HG02623 (cell line): ENCODE measurements around the gene FRAS1.
"Not testable (repeated sequence)": the region's sequence is repeated elsewhere in the genome, so short reads cannot be mapped to it uniquely, and the experiment has no call there.

ENCODE experiments used
- ATAC-seq: cut with Tn5 transposase; IDR thresholded peaks from one replicate; pipeline ENCODE4 v1.9.1; 2021; ENCODE audit warnings: moderate library complexity; ENCODE audit not compliant: unreplicated experiment

The FRAS1 gene

GRCh38 chr4:78320349-78320935 lies 263.3 kb downstream of the FRAS1 start:
- ATAC-seq: no peak

GRCh38 chr4:78322032-78322431 lies 264.9 kb downstream of the FRAS1 start:
- no peak for ATAC-seq

- ATAC-seq: no peak
Measured at GRCh38 chr4:78323439-78323838, 266.3 kb downstream of the FRAS1 start.

GRCh38 chr4:78324625-78325024 lies 267.5 kb downstream of the FRAS1 start:
- ATAC-seq: no peak

- ATAC-seq: no peak
Measured at GRCh38 chr4:78325271-78326157, 268.4 kb downstream of the FRAS1 start.

GRCh38 chr4:78328591-78328990 lies 271.5 kb downstream of the FRAS1 start:
- ATAC-seq: not testable (repeated sequence)

- ATAC-seq: no peak
Measured at GRCh38 chr4:78331186-78331585, 274.1 kb downstream of the FRAS1 start.

GRCh38 chr4:78331965-78332364 lies 274.8 kb downstream of the FRAS1 start:
- ATAC-seq: no peak

GRCh38 chr4:78332976-78333375 lies 275.9 kb downstream of the FRAS1 start:
- no peak for ATAC-seq

GRCh38 chr4:78336093-78336943 lies 279.2 kb downstream of the FRAS1 start:
- ATAC-seq: no peak

- ATAC-seq: no peak
Measured at GRCh38 chr4:78337244-78338020, 280.3 kb downstream of the FRAS1 start.

- ATAC-seq: no peak
Measured at GRCh38 chr4:78342125-78342524, 285.0 kb downstream of the FRAS1 start.

GRCh38 chr4:78343682-78344081 lies 286.6 kb downstream of the FRAS1 start:
- ATAC-seq: no peak

- ATAC-seq: no peak
Measured at GRCh38 chr4:78345237-78345636, 288.1 kb downstream of the FRAS1 start.

GRCh38 chr4:78346222-78346621 lies 289.1 kb downstream of the FRAS1 start:
- ATAC-seq: no peak

GRCh38 chr4:78347527-78347926 lies 290.4 kb downstream of the FRAS1 start:
- no peak for ATAC-seq

- no peak for ATAC-seq
Measured at GRCh38 chr4:78353921-78354320, 296.8 kb downstream of the FRAS1 start.

GRCh38 chr4:78354782-78355181 lies 297.7 kb downstream of the FRAS1 start:
- ATAC-seq: no peak

- ATAC-seq: no peak
Measured at GRCh38 chr4:78355306-78355705, 298.2 kb downstream of the FRAS1 start.

- no peak for ATAC-seq
Measured at GRCh38 chr4:78356251-78356786, 299.2 kb downstream of the FRAS1 start.
